ENCODE measurements around the gene PITPNM3.

DNA sequence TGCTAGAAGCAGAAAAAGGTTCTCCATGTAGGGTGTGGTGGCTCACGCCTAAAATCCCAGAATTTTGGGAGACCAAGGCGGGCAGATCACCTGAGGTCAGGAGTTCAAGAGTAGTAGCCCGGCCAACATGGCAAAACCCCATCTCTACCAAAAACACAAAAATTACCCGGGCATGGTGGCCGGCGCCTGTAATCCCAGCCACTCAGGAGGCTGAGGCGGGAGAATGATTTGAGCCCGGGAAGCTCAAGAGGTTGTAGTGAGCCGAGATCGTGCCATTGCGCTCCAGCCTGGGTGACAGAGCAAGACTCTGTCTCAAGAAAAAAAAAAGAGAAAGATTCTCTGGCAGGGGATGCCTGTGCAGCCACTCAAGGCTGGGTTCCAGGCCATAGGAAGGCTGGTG, 54.2 kb downstream of the PITPNM3 start:
- TF ChIP-seq, protein P1, sequence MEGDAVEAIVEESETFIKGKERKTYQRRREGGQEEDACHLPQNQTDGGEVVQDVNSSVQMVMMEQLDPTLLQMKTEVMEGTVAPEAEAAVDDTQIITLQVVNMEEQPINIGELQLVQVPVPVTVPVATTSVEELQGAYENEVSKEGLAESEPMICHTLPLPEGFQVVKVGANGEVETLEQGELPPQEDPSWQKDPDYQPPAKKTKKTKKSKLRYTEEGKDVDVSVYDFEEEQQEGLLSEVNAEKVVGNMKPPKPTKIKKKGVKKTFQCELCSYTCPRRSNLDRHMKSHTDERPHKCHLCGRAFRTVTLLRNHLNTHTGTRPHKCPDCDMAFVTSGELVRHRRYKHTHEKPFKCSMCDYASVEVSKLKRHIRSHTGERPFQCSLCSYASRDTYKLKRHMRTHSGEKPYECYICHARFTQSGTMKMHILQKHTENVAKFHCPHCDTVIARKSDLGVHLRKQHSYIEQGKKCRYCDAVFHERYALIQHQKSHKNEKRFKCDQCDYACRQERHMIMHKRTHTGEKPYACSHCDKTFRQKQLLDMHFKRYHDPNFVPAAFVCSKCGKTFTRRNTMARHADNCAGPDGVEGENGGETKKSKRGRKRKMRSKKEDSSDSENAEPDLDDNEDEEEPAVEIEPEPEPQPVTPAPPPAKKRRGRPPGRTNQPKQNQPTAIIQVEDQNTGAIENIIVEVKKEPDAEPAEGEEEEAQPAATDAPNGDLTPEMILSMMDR (IDR thresholded peaks at IDR 0.05 in 8 of 11, conservative IDR thresholded peaks at IDR 0.05 in 3 of 11) = no peak
- TF ChIP-seq POLR2A (IDR thresholded peaks at IDR 0.05) = no peak

Data from spleen (tissue), 7 donors.